NCI-H1417 treated with DMSO at 0.1 percent for 48 hours (cell line): ENCODE measurements around the gene NPAS3.
A peak's percentile ranks its signal among the peaks of the same experiment; 100 is the strongest.

Source experiments
- DNase-seq: peaks from one replicate; lab custom pipeline; 2025; lab: John Stamatoyannopoulos, UW

NPAS3 gene

GRCh38 chr14:33682760-33683159 is 744.1 kb downstream of the NPAS3 start:
- DNase-seq: no peak

- no peak for DNase-seq
Measured at GRCh38 chr14:33685026-33685425, 746.3 kb downstream of the NPAS3 start.

- no peak for DNase-seq
Measured at GRCh38 chr14:33685698-33686097, 747.0 kb downstream of the NPAS3 start.

DNA sequence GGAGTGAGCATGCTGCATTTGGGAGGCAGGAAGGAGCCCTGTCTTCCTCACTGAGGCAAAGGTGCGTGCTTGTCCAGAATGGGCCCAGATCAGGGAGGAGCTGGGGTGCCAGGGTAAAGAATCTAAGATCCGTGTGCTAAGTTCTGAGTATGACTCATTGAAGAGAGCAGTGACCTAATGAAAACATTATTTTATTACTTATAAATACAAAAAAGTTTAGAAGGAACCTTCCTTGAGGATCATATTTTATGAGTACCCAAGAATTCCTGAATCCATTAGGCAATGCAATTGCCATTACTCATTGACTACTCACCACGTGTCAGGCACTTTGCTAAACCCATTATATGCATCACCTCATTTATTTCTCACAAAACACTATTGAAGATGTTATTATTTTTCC is 747.5 kb downstream of the NPAS3 start:
- no peak for DNase-seq

DNA sequence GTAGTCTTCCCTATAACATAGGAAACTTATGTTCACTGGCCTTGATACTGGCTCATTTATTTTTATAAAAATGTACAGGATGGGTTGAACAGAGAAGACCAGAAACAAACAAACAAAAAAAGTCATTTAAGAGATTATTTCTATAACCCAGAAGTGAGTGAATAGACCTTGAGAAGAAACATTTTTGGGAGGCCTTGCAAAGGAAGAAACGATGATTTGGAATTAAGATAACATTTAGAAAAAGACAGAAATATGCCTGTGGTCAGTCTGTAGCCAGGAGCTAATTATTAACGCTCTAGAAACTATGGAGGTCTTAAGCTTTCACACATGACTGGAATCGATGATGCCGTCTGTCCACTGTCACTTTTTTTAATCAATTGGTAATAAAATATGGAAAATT is 748.2 kb downstream of the NPAS3 start:
- DNase-seq: no peak

DNA sequence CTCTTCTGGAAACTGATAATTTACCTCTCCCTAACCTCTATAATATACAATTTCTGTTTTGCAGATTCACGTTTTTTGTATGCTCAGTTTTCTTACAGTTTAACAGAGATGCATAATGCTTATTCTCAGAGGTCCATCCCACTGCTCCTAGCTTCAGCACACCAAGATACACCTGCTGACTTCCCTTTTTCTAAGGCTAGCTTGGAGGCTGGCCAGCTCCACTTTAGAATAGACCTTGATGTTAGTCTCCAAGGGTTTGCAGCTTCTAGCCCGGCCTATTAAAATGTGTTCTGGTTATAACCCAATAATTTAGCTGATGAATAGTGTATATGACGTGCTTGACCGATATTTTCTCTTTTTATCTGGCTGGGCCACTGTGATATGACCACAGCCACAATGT is 751.0 kb downstream of the NPAS3 start:
- DNase-seq: no peak

GRCh38 chr14:33691907-33692306 is 753.2 kb downstream of the NPAS3 start:
- no peak for DNase-seq

DNA sequence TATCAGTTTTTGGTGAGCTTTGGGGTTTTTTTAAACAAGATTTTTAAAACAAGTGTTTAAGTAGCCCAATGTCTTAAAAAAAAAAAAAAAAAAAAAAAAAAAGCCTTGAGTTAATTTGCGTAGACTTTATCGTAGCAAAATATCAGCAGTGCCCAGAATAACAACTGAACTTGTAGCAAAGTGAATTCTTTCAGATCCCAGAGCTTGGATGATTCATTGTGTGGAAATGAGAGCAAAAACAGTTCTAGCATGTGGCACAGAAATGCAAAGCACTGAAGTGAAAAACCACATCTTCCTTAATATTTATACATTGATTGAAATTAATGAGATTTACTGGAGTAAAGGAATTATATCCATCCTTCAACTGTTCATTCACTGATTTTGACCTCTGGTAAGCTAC is 754.1 kb downstream of the NPAS3 start:
- DNase-seq: no peak

- DNase-seq: no peak
Measured at GRCh38 chr14:33693237-33693636, 754.6 kb downstream of the NPAS3 start.

DNA sequence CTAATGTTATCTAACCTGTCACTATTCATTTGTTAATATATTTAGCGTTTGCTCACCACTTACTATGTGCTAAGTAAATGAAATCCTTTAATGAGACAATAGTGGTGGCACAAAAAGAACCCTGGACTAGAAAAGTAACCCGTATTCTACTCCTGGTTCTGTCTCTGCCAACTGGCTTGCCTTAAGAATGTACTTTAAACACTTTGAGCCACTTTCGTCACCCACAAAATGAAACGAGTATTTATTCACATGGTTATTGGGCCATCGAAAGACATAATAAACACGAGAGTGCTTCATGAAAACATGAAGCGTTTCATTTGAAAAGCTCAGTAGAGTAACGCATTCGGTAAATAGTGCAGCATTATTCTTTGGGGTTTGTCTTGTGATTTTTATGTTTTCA is 757.5 kb downstream of the NPAS3 start:
- DNase-seq: no peak

DNA sequence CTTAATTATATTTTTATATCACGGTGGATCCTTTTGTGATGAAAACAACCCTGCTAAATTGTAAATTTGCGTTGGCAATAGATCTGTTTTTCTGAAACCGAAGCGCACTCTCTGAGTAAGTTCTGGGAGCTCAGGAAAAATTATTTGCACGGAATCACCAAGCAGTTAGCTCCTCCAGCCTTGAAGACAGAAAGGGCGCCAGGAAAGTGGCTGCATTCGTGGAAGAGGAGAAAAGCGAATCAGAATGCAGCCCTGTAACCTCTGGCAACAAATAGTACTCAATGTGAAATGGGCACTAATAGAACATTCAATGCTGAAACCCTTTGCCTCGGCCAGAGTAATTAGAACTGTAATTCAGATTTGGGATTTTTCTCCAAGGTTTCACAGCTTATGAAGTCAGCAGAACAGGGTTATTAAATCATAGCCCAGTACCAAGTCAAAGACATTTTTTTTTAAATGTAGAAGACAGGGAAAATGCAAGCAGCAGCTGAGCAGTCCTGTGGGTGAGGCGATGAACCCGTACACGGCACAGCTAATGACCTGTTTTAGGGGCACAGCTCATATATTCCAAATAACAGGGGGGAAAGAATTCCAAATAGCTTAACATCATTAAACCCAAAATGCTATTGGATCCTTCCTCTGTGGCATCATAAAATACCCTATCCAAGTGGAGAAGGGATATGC is 760.8 kb downstream of the NPAS3 start:
- DNase-seq: no peak

DNA sequence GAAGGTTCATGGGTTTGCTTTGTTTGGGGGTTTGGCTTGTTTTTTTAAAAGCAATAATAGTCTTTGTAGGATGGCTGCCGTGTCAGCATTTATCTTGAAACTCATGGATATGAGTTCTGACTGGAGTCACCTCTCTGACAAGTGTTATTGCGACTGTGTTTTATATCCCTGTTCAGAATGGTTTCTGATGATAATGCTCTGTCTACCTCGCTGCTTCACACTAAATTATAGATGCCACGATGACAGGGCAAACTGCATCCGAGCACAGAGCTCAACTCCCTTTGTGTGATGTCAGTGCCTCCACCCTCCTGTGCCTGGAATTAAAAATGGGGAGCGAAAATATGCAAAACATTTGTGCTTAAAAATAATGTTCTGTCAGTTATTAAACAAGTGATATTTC is 761.4 kb downstream of the NPAS3 start:
- no peak for DNase-seq

DNA sequence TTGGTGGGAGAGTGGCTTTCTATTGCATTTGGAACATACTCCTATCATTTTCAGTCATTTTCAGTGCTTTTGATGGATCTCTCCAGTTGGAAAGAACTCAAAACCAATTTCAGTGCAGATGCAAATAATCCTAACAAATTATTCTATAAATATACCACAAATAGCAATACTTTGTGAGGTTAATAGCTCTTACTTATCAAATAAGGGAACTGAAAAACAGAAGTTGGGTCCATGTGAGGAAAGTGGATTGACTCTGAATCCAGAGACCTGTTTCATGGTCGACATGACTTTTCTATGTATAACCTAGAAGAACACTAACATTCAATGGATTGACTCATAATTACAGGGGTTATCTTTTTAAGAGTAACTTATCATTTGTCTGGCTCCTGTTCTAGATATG is 763.6 kb downstream of the NPAS3 start:
- no peak for DNase-seq

DNA sequence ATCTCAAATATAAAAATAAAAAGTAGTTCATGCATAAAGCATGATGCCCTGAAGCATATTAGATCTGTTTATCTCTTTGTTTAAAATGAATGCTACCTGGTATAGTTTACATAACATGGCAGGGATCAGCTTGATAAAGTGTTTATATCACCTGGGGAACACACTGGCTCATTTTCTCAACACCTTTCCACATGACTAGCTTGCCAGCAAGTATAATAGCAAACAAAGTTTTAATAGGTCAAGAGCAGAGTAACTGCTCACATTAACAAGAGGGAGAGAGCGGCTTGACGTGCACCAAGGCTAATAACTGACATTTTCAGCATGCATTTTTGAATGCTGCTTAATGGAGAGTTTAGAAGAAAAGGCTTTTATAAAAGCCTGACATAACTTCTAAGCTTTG is 765.8 kb downstream of the NPAS3 start:
- DNase-seq: peak; percentile 68

DNA sequence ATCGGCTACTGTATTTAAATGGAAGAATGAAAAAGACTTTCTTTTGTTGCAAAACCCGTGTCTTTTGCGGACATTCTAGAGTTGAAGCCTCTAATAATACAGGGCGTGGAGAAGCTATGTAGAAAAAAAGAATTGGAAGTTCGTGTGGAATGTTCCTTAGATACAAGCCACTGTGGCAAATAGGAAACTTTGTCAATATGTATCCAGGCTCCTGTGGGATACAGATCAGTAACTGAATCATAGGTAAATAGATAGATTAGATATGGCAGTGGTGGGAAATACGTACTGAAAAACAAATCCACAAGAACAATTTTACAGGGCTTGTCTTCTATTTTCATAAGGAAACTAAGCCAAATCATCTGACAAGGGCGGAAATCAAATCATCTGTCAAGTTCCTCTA is 766.8 kb downstream of the NPAS3 start:
- DNase-seq: no peak

GRCh38 chr14:33707716-33708115 is 769.0 kb downstream of the NPAS3 start:
- no peak for DNase-seq

DNA sequence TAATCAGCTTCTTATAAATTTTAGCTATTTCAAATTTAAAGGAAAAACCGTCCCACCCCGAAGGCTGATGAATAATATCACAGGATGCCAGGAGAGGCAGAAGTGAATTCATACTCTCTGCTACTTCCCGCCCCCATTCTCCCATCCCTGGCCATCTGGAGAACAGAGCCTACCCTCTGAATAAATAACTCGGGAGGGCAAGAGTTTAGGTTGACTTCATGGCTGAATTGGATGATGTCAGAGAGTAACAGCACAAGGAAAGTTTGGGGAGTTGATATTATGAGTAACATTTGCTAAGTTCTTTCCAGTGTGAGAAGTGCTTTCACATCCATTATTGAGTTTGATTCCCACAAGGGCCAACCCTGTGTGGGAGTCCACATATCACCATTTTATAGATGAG is 770.6 kb downstream of the NPAS3 start:
- DNase-seq: no peak

GRCh38 chr14:33709711-33710110 is 771.0 kb downstream of the NPAS3 start:
- no peak for DNase-seq

DNA sequence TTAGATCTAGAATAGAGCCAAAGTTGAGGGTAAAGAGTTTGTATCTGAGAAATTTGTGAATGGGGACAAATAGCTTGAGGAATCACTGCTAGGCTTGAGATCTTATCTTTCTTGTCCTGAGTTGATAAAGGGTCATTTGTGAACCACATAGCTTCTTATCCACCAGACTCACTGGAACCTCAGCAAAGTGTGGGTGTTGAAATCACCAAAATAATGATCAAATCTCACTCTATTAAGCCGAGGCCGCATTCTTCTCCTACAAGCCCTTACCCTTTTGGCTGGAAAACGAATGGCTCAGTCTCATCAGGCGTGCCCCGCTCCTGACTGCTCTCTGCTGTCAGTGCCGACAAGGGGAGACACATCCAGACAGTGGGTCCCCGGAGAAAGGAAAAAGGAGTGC is 771.6 kb downstream of the NPAS3 start:
- no peak for DNase-seq

DNA sequence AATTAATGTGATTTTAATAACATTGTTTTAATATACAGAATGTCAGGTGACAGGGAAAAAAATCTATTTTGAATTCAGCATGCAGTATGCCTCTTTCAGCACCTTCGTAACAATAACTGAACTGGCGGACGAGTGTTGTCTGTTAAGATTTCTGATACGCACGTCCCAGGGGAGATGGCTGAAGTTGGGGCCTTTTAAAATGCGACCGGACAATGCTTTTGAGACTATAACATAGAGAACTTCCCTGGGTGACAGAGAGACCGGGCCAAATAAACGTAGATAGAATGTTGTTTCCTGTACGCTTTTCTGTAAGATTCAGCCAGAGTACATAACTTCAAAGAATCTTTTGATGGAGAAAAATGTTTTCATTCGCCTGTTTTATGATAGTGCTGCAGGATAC is 772.5 kb downstream of the NPAS3 start:
- DNase-seq: no peak

DNA sequence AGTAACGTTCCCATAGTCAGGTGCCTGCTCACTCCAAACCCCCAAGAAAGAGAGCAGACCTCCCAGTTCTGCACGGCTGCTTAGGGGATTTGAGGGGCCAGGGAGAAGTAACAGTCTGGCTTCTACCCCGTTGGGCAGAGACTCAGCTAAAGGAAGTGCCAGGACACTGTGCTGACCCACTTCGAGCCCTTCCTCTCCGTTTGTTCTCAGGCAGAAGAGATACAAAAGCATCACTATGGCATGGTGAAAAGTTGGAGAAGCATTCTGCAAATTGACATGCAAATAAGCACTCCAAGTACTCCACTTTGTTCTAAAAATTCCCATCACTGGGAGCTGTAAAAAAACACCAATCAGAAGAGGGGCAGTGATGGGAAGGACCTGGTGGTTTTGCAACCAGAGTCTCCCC is 773.1 kb downstream of the NPAS3 start:
- no peak for DNase-seq

DNA sequence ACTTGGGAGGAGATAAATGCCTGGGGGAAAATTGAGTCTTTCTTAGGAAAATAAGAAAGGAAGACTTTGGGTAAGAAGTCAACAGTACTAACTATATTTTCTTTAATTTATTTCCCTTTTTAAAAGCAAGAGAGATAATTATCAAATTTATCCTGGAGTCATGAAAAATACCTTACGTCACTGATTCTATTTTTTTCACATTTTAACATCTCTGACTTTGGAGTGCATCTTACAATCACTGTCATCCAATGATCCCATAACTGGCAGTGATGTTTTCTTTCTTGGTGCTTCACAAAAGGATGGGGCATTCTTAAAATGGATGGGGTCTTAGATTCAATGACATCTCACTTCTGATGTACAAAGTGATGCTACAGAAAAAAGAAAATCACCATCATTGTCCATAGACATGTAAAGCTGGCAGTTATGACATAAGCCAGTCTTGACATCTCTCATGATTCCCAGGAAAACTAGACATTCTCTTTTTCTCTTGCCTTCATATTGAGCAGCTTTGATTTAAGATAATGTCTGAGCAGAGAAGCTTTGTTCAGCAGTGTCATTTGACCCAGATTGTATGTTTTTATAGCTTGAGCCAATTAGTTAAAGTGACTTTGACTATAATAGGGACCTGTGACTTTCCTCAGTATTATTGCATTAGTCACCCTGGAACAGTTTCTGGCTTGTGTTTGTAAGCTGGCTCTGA is 776.0 kb downstream of the NPAS3 start:
- no peak for DNase-seq

DNA sequence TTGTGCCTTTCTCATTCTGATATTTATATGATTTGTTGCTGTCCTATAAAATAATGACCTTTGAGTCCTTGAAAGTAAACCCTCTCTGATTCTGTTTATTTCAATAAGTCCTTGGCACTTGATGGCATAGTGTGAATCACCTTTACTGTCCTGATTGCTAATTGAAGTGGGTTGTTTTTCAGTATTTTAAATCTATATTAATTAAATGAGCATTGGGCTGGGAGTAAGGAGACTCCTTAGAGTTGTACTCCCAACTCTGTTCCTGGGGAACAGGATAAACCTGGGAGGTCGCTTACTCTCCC is 776.5 kb downstream of the NPAS3 start:
- no peak for DNase-seq

- no peak for DNase-seq
Measured at GRCh38 chr14:33716921-33717320, 778.2 kb downstream of the NPAS3 start.
